SK-N-MC (cell line): ENCODE measurements around the gene ARHGEF16.

Experiments
- DNase-seq: peaks from one replicate; pipeline ENCODE4 v3.0.0-alpha.2; 2011; ENCODE audit warnings: low read depth, low spot score
- H3K27ac ChIP-seq: fragments of 200-600 bp; sonication (generic); 2 replicates; pipeline ENCODE4 v1.5.1; 2016; ENCODE audit warnings: mixed run types
- H3K36me3 ChIP-seq: fragments of 200-600 bp; sonication (generic); 2 replicates; pipeline ENCODE4 v1.6.1; 2017; ENCODE audit warnings: antibody characterized with exemption, low read length, mixed read lengths; ENCODE audit not compliant: insufficient read depth
- H3K4me3 ChIP-seq: fragments of 200-600 bp; sonication (generic); 2 replicates; pipeline ENCODE4 v1.5.1; 2016
- H3K9ac ChIP-seq: fragments of 200-600 bp; sonication (generic); 2 replicates; pipeline ENCODE4 v1.8.0; 2017; ENCODE audit warnings: mixed run types, mixed read lengths; ENCODE audit not compliant: insufficient read length
- H3K9me3 ChIP-seq: fragments of 200-600 bp; sonication (generic); 2 replicates; pipeline ENCODE4 v1.6.1; 2017; ENCODE audit warnings: low read depth, mild to moderate bottlenecking, antibody characterized with exemption, low read length, moderate library complexity, mixed read lengths
- EZH2 ChIP-seq: fragments of 200-600 bp; sonication (generic); IDR thresholded peaks from one replicate; pipeline ENCODE4 v1.6.1; 2017; ENCODE audit warnings: antibody characterized with exemption
- FOXP2 ChIP-seq: optimal IDR thresholded peaks from 2 replicates; pipeline ENCODE3; 2011; ENCODE audit warnings: mild to moderate bottlenecking, moderate library complexity; ENCODE audit not compliant: insufficient read depth; ENCODE audit errors: extremely low read length, control extremely low read depth
- POLR2AphosphoS5 ChIP-seq: IDR thresholded peaks from 2 replicates; pipeline ENCODE4 v1.6.1; 2012; ENCODE audit warnings: mild to moderate bottlenecking, low read depth, low read length, borderline replicate concordance

The ARHGEF16 gene

GRCh38 chr1:3439346-3440299, 14.8 kb upstream of the ARHGEF16 start:
- no peak for TF ChIP-seq FOXP2
- TF ChIP-seq EZH2 = no peak
- TF ChIP-seq POLR2AphosphoS5 = no peak
- H3K9me3 ChIP-seq = no peaks in the 10 kb centered on the region
- no peak for DNase-seq
- H3K4me3 ChIP-seq = no peak overlapping the region
- no peaks in the 10 kb centered on the region for H3K36me3 ChIP-seq
- H3K9ac ChIP-seq = no peak overlapping the region
- no peak overlapping the region for H3K27ac ChIP-seq

GRCh38 chr1:3440300-3440681, 14.2 kb upstream of the ARHGEF16 start:
- Histone ChIP-seq H3K9ac (no peak overlapping the region), H3K9me3 (no peaks in the 10 kb centered on the region), H3K36me3 (no peaks in the 10 kb centered on the region), H3K27ac (no peak overlapping the region), H3K4me3 (no peak overlapping the region)
- no peak for TF ChIP-seq EZH2
- no peak for TF ChIP-seq FOXP2
- no peak for TF ChIP-seq POLR2AphosphoS5
- no peak for DNase-seq

DNA sequence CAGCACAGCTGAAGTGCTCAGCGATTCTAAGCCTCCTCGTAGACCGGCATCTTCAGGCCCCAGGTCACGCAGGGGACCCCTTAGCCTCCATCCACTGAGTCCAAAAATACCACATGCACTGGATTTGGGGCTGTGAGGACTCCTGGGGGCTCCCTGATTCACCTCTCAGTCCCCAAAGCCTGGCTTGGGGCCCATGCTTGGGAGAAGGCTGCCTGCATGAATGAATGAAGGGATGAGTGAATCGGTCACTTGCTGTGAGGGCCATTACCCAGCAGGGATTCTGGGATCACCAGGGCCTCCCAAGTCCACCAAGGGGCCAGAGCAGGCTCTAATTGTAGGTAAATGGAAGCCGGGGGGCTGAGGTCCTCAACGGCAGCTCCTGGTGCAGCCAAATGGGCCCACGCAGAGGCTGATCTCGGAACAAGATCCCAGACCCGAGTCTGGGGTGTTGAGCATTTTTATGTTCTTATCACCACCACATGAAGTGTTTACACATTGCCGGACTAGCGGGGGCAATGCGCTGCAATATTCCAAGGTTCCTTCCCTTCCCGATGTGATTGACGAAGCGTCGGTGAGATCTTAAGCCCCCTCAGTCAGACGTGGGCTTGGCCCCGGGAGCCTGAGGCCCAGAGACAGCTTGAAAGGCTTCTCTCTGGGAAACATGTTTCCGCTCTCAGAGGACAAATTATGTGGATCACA, 13.6 kb upstream of the ARHGEF16 start:
- Histone ChIP-seq H3K9me3 (no peaks in the 10 kb centered on the region), H3K4me3 (no peak overlapping the region), H3K36me3 (no peaks in the 10 kb centered on the region), H3K27ac (no peak overlapping the region), H3K9ac (no peak overlapping the region)
- DNase-seq = no peak
- TF ChIP-seq EZH2 (no peak), POLR2AphosphoS5 (no peak), FOXP2 (no peak)

GRCh38 chr1:3441410-3441847, 13.0 kb upstream of the ARHGEF16 start:
- Histone ChIP-seq H3K9me3 (no peaks in the 10 kb centered on the region), H3K27ac (no peak overlapping the region)
- DNase-seq = no peak

DNA sequence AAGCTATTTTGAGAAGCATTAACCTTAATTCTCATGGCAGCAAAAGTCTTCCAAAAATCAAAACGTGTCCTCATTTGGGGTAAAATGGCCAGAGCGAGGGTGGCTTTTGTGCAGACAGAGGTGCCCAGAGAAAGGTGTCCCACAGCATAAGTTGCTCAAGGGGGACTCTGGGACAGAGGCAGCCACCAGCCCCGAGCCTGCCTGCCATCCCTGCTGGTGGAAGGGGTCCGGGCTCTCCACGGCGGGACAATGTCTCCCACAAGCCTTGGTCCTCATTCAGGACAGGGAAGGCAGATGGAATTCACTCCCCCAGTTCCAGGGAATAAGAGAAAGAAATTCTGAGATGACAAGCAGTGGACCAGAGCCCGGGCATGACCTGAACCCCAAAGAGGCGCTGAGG, 12.6 kb upstream of the ARHGEF16 start:
- Histone ChIP-seq H3K36me3 (no peaks in the 10 kb centered on the region), H3K9me3 (no peaks in the 10 kb centered on the region), H3K27ac (no peak overlapping the region), H3K9ac (no peak overlapping the region), H3K4me3 (no peak overlapping the region)
- no peak for DNase-seq
- TF ChIP-seq FOXP2 = no peak

More at GRCh38 chr1:3441410-3441847, 13.0 kb upstream of the ARHGEF16 start:
- TF ChIP-seq FOXP2 = no peak
- no peak for TF ChIP-seq EZH2
- TF ChIP-seq POLR2AphosphoS5 = no peak
- Histone ChIP-seq H3K4me3 (no peak overlapping the region), H3K36me3 (no peaks in the 10 kb centered on the region), H3K9ac (no peak overlapping the region)

DNA sequence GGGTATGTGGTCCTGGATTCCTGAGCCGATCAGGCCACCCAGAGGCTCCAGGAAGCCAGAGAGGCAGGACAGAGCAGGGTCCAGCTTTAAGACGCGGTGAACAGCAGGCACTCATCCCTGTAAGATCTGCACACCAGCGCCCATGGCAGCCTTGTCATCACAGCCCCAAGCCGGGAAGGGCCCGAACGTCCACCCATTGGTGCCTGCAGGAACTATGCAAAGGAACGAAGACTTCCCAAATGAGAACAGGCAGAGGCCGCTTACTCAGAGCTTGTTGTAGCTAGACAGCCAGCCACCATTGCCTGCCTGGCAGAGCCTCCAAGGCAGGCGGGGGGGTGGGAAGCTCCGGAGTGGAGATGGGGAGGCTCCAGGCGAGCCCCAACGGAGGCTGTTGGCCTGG, 12.1 kb upstream of the ARHGEF16 start:
- no peak for DNase-seq
- no peak overlapping the region for H3K4me3 ChIP-seq
- no peaks in the 10 kb centered on the region for H3K36me3 ChIP-seq
- no peak overlapping the region for H3K9ac ChIP-seq
- no peaks in the 10 kb centered on the region for H3K9me3 ChIP-seq
- TF ChIP-seq FOXP2 (no peak), EZH2 (no peak), POLR2AphosphoS5 (no peak)
- H3K27ac ChIP-seq = no peak overlapping the region

DNA sequence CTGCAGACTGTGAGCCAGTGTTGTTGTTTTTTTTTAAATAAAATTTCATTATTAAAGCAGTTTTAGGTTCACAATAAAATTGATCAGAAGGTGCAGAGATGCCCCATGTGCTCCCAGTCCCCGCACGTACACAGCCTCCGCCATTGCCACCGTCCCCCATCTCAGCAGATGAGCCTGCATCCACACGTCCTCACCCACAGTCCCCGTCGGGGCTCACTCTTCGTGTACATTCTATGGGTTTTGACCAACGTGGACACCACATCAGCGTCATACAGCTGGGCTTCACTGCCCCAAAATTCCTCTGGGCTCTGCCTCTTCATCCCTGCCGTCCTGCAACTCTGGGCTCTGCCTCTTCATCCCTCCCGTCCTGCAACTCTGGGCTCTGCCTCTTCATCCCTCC, 11.6 kb upstream of the ARHGEF16 start:
- H3K9me3 ChIP-seq = no peaks in the 10 kb centered on the region
- H3K4me3 ChIP-seq = no peak overlapping the region
- no peak overlapping the region for H3K9ac ChIP-seq
- no peak overlapping the region for H3K27ac ChIP-seq
- no peaks in the 10 kb centered on the region for H3K36me3 ChIP-seq
- no peak for TF ChIP-seq EZH2
- DNase-seq = no peak

- no peak for DNase-seq
- H3K9me3 ChIP-seq = no peaks in the 10 kb centered on the region
- H3K27ac ChIP-seq = no peak overlapping the region
- H3K4me3 ChIP-seq = no peak overlapping the region
- TF ChIP-seq POLR2AphosphoS5 (no peak), EZH2 (no peak), FOXP2 (no peak)
- H3K9ac ChIP-seq = no peak overlapping the region
- H3K36me3 ChIP-seq = no peaks in the 10 kb centered on the region
These were observed 10.7 kb upstream of the ARHGEF16 start for GRCh38 chr1:3443807-3444206.
